B cell (primary cell): ENCODE measurements around the gene CHD2.

Source experiments
- CTCF ChIP-seq: fragments of 200-600 bp; IDR thresholded peaks from one replicate; pipeline ENCODE4 v1.8.0; 2022; ENCODE audit warnings: antibody characterized with exemption, mild to moderate bottlenecking
- EZH2 ChIP-seq: IDR thresholded peaks from 2 replicates; pipeline ENCODE4 v1.6.1; 2012; ENCODE audit warnings: borderline replicate concordance, low read depth, mild to moderate bottlenecking, moderate library complexity, low read length; ENCODE audit not compliant: insufficient read depth, poor library complexity, severe bottlenecking

- TF ChIP-seq CTCF = no peak
- no peak for TF ChIP-seq EZH2
These were observed 149.1 kb downstream of the CHD2 start for GRCh38 chr15:93049233-93049632.
